ENCODE data around the gene NSG1. TPM values are rescaled to one million over a fixed set of nuclear protein-coding genes. Genes with fewer than 3 reads are reported as not detected.

The NSG1 gene
- polyA plus RNA-seq, 1 of the 3 experiments (the other 2 are of a cell fraction) = 11.4 TPM

- WGBS (ENCODE audit: low lambda C conversion rate) = 82% methylated on average over 9 of the region's 9 CpGs
- no peaks in the 10 kb centered on the region for H3K9me2 ChIP-seq
- ChIA-PET POLR2A (interaction anchor here (1.0 to 1.8 kb wide), 2 partner anchors 8 to 11 kb away, joined by 4 to 7 read pairs; partner anchors contain the start of gene NSG1), CTCF (interaction anchor here (1.9 to 2.6 kb wide), 3 partner anchors 11 to 36 kb away, joined by 6 to 13 read pairs (median 10); no protein-coding TSS in a partner anchor)
- no peak overlapping the region for H3K27ac ChIP-seq (ENCODE audit: low read depth in 2 of 2, low read length in 1 of 2)
- H3K27me3 ChIP-seq (ENCODE audit: insufficient read depth) = no peaks in the 10 kb centered on the region
- no peak overlapping the region for H2AFZ ChIP-seq (ENCODE audit: low read depth)
- H3K9me3 ChIP-seq = peaks cover 5% of the 10 kb centered on the region; the same call in 1 of the 2 replicates
- peaks cover 28 to 31% of the 10 kb centered on the region in 2 experiments for H3K4me1 ChIP-seq (ENCODE audit: control insufficient read depth in 1 of 2, insufficient read depth in 2 of 2, low read depth in 1 of 2, low read length in 1 of 2)
- H3K79me2 ChIP-seq (ENCODE audit: insufficient read depth) = no peaks in the 10 kb centered on the region
- DNase-seq = no peak
- no peak overlapping the region for H3K9ac ChIP-seq
- H3K4me2 ChIP-seq = peak overlapping the region; percentile 51; the same call in 1 of the 2 replicates
- no peak overlapping the region for H3K4me3 ChIP-seq (ENCODE audit: low read depth in 2 of 2, low read length in 1 of 2)
- H4K20me1 ChIP-seq (ENCODE audit: insufficient read depth) = no peaks in the 10 kb centered on the region
- peaks cover 5% of the 10 kb centered on the region for H3F3A ChIP-seq (replicated peaks; ENCODE audit: insufficient read depth)
- TF ChIP-seq YY1 (IDR thresholded peaks at IDR 0.05; ENCODE audit: low read depth) = no peak
- no peak for TF ChIP-seq FOXJ3 (CRISPR knock-in tag; IDR thresholded peaks at IDR 0.05)
- TF ChIP-seq ZBTB33 (IDR thresholded peaks at IDR 0.05; ENCODE audit: borderline replicate concordance, low read depth) = no peak
- H3K36me3 ChIP-seq (replicated peaks in 1 of 2; ENCODE audit: control insufficient read depth in 1 of 2, insufficient read depth in 2 of 2, low read length in 1 of 2) = no peaks in the 10 kb centered on the region
Measured at GRCh38 chr4:4395371-4395770, 8.5 kb downstream of the NSG1 start.

DNA sequence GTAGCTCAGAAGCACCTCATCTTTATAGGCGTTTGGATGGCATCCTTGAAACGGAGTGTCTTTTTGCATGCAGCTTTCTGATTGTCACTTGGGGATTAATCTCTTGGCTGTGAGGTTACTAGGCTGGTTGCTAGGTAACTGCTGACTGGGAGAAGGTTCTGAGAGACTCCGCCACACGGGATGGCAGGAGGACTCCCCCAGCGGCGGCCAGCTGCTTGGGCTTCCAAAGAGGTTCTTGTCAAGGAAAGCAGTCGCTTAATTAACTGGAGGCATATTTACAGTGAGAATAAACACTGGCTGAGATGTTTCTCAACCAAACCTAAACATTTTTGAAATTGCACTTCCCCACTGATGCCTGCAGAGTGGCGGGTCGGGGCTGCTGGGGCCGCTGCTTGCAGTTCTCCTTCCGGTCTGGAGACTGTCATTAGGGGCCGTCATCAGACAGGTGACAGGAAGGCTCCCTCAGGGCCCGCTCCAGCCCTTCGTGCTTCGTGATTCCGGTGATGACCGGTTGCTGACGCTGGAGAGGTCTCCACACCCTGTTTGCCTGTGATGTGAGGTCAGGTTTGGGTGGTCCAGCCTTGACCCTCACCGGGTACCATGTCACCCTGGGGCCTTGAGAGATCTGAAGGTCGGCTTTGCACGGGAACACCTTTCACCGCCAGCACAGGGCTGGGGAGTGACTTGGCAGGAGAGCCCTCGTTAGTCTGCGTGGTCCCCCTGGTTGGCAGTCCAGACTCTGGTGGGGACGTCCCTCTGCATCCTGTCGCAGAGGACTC, 9.1 kb downstream of the NSG1 start:
- Histone ChIP-seq H3K9me3 (peaks cover 6% of the 10 kb centered on the region; the same call in 1 of the 2 replicates), H2AFZ (ENCODE audit: low read depth) (no peak overlapping the region), H4K20me1 (ENCODE audit: insufficient read depth) (no peaks in the 10 kb centered on the region), H3K27me3 (ENCODE audit: insufficient read depth) (no peaks in the 10 kb centered on the region), H3K36me3 (replicated peaks in 1 of 2; ENCODE audit: control insufficient read depth in 1 of 2, insufficient read depth in 2 of 2, low read length in 1 of 2) (no peaks in the 10 kb centered on the region), H3K4me2 (no peak overlapping the region), H3K27ac (ENCODE audit: low read depth in 2 of 2, low read length in 1 of 2) (no peak overlapping the region), H3K9me2 (no peaks in the 10 kb centered on the region), H3K4me3 (ENCODE audit: low read depth in 2 of 2, low read length in 1 of 2) (no peak overlapping the region), H3K9ac (no peak overlapping the region), H3K4me1 (ENCODE audit: control insufficient read depth in 1 of 2, insufficient read depth in 2 of 2, low read depth in 1 of 2, low read length in 1 of 2) (peaks cover 28 to 34% of the 10 kb centered on the region in 2 experiments), H3F3A (replicated peaks; ENCODE audit: insufficient read depth) (peaks cover 5% of the 10 kb centered on the region), H3K79me2 (ENCODE audit: insufficient read depth) (no peaks in the 10 kb centered on the region)
- WGBS (ENCODE audit: low lambda C conversion rate) = 64% methylated on average over 14 of the region's 26 CpGs
- CTCF ChIA-PET = interaction anchor here (1.4 to 2.6 kb wide), 4 partner anchors 9 to 35 kb away, joined by 4 to 13 read pairs (median 6); partner anchors contain the start of gene NSG1
- POLR2A ChIA-PET = interaction anchor here (0.8 to 1.0 kb wide), 2 partner anchors 9 kb away, joined by 3 to 4 read pairs; partner anchors contain the start of gene NSG1
- peak; percentile 61 for DNase-seq
- TF ChIP-seq TCF12 (IDR thresholded peaks at IDR 0.05) = no peak
- no peak for TF ChIP-seq CHD2 (IDR thresholded peaks at IDR 0.05; ENCODE audit: low read length, partially characterized antibody)
- no peak for TF ChIP-seq ZBTB33 (IDR thresholded peaks at IDR 0.05; ENCODE audit: borderline replicate concordance, low read depth)
- TF ChIP-seq RFX5 (IDR thresholded peaks at IDR 0.05; ENCODE audit: low read length) = peak; percentile 94
